ENCODE results near the gene AMER2. TPM values are rescaled to one million over a fixed set of nuclear protein-coding genes. Genes with fewer than 3 reads are reported as not detected.

Gene AMER2
- polyA plus RNA-seq, 1 experiment, result not detected

- no peak overlapping the region for H3K4me3 ChIP-seq (ENCODE audit: low read depth, low read length)
- CTCF ChIA-PET, result no interaction called here
- POLR2A ChIA-PET, result no interaction called here
- no peaks in the 10 kb centered on the region for H3K9me3 ChIP-seq (ENCODE audit: control insufficient read depth, insufficient read depth, low read length)
- no peak overlapping the region for H3K27ac ChIP-seq (ENCODE audit: low read depth, low read length)
- DNase-seq (ENCODE audit: low read depth, low spot score), result no peak
- TF ChIP-seq CTCF (IDR thresholded peaks at IDR 0.05; ENCODE audit: low read depth, low read length), result no peak
- H3K27me3 ChIP-seq (ENCODE audit: control insufficient read depth, insufficient read depth, low read length), result peaks cover 2% of the 10 kb centered on the region
Observed at GRCh38 chr13:25149711-25150110, 22.4 kb downstream of the AMER2 start.

- TF ChIP-seq CTCF (IDR thresholded peaks at IDR 0.05; ENCODE audit: low read depth, low read length), result no peak
- H3K27me3 ChIP-seq (ENCODE audit: control insufficient read depth, insufficient read depth, low read length), result peaks cover 2% of the 10 kb centered on the region
- CTCF ChIA-PET, result no interaction called here
- H3K4me3 ChIP-seq (ENCODE audit: low read depth, low read length), result no peak overlapping the region
- POLR2A ChIA-PET, result no interaction called here
- no peak for DNase-seq (ENCODE audit: low read depth, low spot score)
- no peaks in the 10 kb centered on the region for H3K9me3 ChIP-seq (ENCODE audit: control insufficient read depth, insufficient read depth, low read length)
- no peak overlapping the region for H3K27ac ChIP-seq (ENCODE audit: low read depth, low read length)
Observed at GRCh38 chr13:25148402-25148771, 23.7 kb downstream of the AMER2 start.

GRCh38 chr13:25147638-25148401 lies 24.3 kb downstream of the AMER2 start:
- H3K4me3 ChIP-seq (ENCODE audit: low read depth, low read length), result no peak overlapping the region
- ChIA-PET POLR2A (no interaction called here), CTCF (no interaction called here)
- DNase-seq (ENCODE audit: low read depth, low spot score), result no peak
- peaks cover 2% of the 10 kb centered on the region for H3K27me3 ChIP-seq (ENCODE audit: control insufficient read depth, insufficient read depth, low read length)
- H3K9me3 ChIP-seq (ENCODE audit: control insufficient read depth, insufficient read depth, low read length), result no peaks in the 10 kb centered on the region
- no peak overlapping the region for H3K27ac ChIP-seq (ENCODE audit: low read depth, low read length)
- no peak for TF ChIP-seq CTCF (IDR thresholded peaks at IDR 0.05; ENCODE audit: low read depth, low read length)

GRCh38 chr13:25143706-25144105 lies 28.4 kb downstream of the AMER2 start:
- Histone ChIP-seq H3K27ac (ENCODE audit: low read depth, low read length) (no peak overlapping the region), H3K9me3 (ENCODE audit: control insufficient read depth, insufficient read depth, low read length) (no peaks in the 10 kb centered on the region), H3K27me3 (ENCODE audit: control insufficient read depth, insufficient read depth, low read length) (no peaks in the 10 kb centered on the region), H3K4me3 (ENCODE audit: low read depth, low read length) (no peak overlapping the region)
- ChIA-PET POLR2A (no interaction called here), CTCF (interaction anchor here (1.0 kb wide), 1 partner anchor 29 kb away, joined by 3 read pairs; no protein-coding TSS in a partner anchor)
- no peak for TF ChIP-seq CTCF (IDR thresholded peaks at IDR 0.05; ENCODE audit: low read depth, low read length)
- no peak for DNase-seq (ENCODE audit: low read depth, low spot score)

GRCh38 chr13:25141042-25141441 lies 31.0 kb downstream of the AMER2 start:
- POLR2A ChIA-PET, result no interaction called here
- H3K4me3 ChIP-seq (ENCODE audit: low read depth, low read length), result no peak overlapping the region
- H3K27ac ChIP-seq (ENCODE audit: low read depth, low read length), result no peak overlapping the region
- H3K27me3 ChIP-seq (ENCODE audit: control insufficient read depth, insufficient read depth, low read length), result peaks cover 8% of the 10 kb centered on the region
- no peak for TF ChIP-seq CTCF (IDR thresholded peaks at IDR 0.05; ENCODE audit: low read depth, low read length)
- no peaks in the 10 kb centered on the region for H3K9me3 ChIP-seq (ENCODE audit: control insufficient read depth, insufficient read depth, low read length)
- DNase-seq (ENCODE audit: low read depth, low spot score), result no peak
- CTCF ChIA-PET, result no interaction called here
